Esophagus muscularis mucosa (tissue), 3 donors: ENCODE data around the gene GATB.

ENCODE experiments used
- CTCF ChIP-seq, 3 experiments: fragments of 200-600 bp in 2 of 3; fragments of 450-650 bp in 1 of 3; sonication (generic) in 2 of 3; IDR thresholded peaks; one replicate each; pipeline ENCODE4 v1.5.1; 2017 to 2019; ENCODE audit warnings: antibody characterized with exemption in 3 of 3, mild to moderate bottlenecking in 2 of 3, moderate library complexity in 1 of 3
- POLR2A ChIP-seq: fragments of 450-650 bp; IDR thresholded peaks from one replicate; pipeline ENCODE4 v1.6.1; 2017; ENCODE audit warnings: antibody characterized with exemption, moderate library complexity, mild to moderate bottlenecking, low read depth
- POLR2AphosphoS5 ChIP-seq, 2 donors: sonication (generic); formaldehyde crosslinking; IDR thresholded peaks; one replicate each; pipeline ENCODE4 v1.6.1; 2017; ENCODE audit warnings: antibody characterized with exemption in 2 of 2

- no peak for TF ChIP-seq CTCF (IDR thresholded peaks at IDR 0.05)
- no peak for TF ChIP-seq POLR2A
- peak in 1 of 2 donors; percentile 32 for TF ChIP-seq POLR2AphosphoS5 (IDR thresholded peaks at IDR 0.05)
Observed at GRCh38 chr4:151658959-151659600, 101.7 kb downstream of the GATB start.
